CD4-positive, alpha-beta T cell treated with Interleukin-10 for 1 hour (primary cell): ENCODE results near the gene TRPC3.
A peak's percentile ranks its signal among the peaks of the same experiment; 100 is the strongest.

ENCODE experiments used
- DNase-seq: peaks from one replicate; pipeline ENCODE4 v3.0.0-alpha.2; 2020

The TRPC3 gene

DNA sequence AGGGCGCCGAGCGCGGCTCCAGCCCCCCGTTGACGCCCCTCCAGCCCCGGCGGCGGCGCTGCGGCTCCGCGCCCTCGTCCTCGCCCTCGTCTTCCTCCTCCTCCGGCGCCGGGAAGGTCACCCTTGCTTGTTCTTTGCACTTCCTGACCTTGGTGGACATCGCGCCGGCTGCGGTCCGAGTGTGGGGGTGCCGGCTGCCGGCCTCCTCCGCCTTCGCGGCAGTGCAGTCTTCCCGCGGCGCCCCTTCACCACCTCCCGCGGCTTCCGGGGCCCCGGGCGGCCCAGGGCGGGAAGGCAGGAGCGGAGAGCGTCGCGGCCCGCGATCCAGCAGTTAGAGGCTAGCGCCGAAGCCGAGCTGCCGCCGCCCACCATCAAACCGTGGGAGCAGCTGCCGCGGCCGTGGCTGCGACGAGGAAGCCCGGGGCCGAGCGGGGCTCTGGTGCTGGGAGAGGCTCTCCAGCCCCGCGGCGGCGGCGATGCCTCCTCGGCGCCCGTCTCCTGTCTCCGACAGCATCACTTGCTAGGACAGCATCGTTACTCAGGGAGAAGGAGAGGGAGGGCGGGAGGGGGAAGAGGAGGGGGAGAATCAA lies at the start of gene TRPC3:
TSS of gene TRPC3 (minus strand) at position 540 of the 590 bp plus-strand sequence. CDS start at position 160, 380 bp downstream.
- DNase-seq, result peak; percentile 17

- no peak for DNase-seq
These were observed 49.0 kb upstream of the TRPC3 start for GRCh38 chr4:122000849-122001248.

- peak; percentile 2 for DNase-seq
These were observed 46.2 kb upstream of the TRPC3 start for GRCh38 chr4:121998024-121998423.

GRCh38 chr4:121995790-121996537 lies 44.1 kb upstream of the TRPC3 start:
- no peak for DNase-seq

DNA sequence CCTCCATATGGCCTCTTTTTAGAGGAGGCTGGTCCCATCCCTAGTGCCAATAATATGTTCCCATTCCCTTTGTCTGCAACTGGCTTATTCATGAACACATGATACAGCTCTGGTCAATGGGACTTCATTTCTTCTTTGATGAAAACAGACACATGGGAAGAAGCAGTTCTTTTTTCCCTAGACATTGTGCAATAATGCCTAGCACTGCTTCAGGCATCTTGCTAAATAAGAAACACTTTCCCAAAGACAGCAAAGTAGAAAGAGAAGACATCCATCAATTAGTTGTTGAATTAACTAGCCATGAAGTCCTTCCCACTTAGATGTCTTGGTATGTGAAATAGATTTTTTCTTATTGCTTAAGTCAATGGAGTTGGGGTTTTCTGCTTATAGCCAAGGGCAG lies 40.1 kb upstream of the TRPC3 start:
- no peak for DNase-seq

DNA sequence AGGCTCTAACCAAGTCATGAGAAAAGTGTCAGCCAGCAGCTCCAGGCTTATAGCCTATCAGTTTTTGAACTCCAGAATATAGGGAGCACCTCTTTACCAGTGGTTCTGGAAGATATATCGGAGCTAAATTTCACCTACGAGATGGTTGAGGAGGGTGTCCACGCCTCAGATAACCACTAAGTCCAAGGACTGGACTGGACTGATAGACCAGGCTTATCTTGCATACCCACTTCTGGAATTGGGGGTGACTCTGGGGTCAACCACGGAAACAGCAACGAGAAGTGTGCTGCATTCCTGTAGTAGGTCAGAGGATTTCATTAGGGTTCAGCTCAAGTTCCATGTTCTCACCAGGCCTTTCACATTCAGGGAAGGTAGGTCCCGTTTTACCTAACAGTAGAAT lies 38.6 kb upstream of the TRPC3 start:
- DNase-seq, result no peak

- DNase-seq, result no peak
These were observed 37.9 kb upstream of the TRPC3 start for GRCh38 chr4:121989715-121990114.

DNA sequence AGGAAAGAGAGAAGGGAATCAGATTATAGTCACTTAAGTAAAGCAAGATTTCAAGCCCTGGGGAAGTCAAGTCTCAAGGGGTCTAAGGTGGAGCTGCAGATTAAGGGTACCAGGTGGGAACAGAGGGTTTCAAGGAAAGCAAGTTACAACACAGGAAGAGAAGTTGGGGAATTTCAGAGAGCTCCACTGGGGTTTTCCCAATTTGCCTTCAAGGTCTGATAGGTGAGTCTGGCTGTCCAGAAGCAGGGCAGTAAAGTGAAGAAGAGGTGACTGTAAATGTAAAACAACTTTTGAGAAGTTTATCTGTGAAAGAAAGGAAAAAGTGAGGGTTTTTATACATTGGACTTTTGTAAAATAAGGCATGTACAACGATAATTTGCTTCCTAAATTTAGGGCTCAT lies 37.1 kb upstream of the TRPC3 start:
- DNase-seq, result no peak

- DNase-seq, result no peak
These were observed 28.8 kb upstream of the TRPC3 start for GRCh38 chr4:121980643-121981042.

- peak; percentile 3 for DNase-seq
These were observed 26.3 kb upstream of the TRPC3 start for GRCh38 chr4:121978172-121978516.

DNA sequence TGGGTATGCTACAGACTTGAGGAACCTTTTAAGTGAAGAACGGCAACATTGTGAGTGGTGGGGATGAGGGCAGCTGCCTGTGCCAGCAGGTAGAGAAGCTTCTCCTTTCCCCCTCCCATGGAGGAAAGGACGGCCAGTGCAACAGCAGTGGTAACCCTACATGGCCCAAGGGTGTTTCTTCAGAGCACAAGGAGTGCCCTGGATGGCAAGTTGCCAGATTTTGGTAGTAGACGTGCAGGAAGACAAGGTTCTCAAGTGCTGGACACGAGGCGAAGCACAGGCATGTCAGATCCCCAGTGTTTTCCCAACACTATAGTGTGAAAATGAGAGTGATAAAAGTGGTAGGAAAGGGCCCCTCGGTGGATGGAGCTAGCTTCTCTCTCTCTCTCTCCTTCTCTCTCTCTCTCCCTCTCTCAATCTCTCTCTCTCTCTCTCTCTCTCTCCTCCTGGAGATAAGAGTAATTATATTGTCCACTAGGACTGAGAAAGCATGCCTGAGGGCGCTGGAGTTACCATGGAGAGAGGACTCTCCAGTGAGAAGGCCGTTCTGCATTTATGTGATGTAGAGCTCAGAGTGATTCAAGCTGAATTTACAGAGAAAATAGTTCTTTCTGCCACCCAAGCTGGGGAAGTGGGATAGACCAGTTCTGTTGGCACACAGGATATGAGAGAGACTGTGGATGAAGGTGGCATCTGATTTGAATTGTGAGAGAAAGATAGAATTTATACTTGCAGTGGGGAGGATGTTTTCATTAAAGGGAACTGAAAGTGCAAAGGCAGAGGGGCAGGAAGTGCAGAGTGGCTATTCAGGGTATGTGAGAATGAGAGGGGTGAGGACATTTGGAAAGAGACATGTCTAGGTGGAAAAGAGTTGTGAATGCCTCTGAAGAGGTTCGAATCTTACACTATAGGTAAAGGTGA lies 25.7 kb upstream of the TRPC3 start:
- peak; percentile 33 for DNase-seq

GRCh38 chr4:121975784-121976183 lies 23.9 kb upstream of the TRPC3 start:
- DNase-seq, result no peak

DNA sequence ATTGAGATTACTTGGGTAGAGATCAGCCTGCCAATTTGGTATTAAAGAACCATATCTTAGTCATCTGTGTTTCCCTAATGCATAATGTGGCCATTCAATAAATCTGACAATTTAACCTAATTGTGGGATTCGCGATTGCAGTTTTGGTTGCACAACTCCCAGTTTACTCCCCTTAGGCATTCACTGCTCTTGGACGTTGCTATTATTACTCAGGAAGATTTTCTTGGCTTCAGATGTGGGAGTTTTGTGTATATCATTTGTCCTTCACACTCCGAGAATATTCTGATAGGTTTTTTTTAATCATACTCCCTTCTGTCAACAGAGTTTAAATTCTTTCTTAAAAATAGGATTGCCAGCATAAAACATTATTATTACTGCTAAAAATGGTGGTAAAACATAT lies 22.0 kb upstream of the TRPC3 start:
- DNase-seq, result no peak

DNA sequence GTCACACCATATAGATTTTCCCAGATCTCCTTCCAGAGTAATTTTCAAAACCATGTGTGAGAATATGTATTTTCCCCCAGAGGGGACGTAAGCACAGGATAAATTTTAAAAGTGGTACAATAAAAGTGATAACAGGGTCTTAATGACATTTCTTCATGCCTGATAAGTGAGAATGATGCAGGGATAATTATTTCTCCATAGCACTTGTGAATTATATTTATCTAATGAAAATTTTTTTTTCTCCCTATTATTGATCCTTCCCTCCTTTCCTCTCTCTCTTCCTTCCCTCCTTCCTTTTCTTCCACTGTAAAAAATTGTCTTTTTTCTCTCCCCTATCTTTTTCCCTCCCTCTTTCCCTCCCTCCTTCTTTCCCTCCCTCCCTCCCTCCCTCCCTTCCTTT lies 17.0 kb upstream of the TRPC3 start:
- no peak for DNase-seq

DNA sequence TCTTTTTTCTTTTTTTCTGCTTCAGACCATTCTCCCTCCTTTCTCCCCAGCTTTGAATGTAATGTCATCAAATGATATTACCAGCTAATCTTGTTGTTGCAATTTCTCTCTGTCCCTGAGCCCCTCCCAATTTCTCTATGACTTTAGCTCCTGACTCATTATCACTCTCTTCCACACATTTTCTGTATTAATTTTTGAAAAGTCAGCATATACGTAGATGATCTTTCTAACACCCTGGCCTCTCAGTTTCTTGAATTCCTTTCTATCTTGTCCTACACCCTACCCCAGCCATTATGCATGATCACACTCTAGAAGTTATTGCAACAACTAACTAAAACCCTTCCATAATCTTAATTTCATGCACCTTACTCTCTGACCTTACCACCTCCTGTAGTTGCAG lies 13.1 kb upstream of the TRPC3 start:
- no peak for DNase-seq

DNA sequence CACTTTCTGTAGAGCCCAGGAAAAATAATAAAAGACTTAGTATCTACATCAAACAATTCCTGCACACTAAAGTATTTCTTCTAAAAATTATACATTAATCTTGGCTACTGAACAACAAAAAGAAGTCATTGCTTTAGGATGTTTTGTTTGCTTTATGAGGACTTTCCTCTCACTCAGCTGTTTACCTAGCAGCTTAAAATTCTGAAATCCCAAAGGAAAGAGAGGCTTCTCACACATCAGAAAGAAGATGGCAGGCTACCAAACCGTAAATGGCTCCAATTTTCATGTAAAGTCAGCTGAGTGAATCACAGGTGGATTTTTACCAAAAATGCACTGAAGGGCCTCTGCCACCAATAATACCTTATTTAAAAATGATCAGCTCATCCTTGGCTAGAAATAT lies 9.0 kb upstream of the TRPC3 start:
- no peak for DNase-seq

DNA sequence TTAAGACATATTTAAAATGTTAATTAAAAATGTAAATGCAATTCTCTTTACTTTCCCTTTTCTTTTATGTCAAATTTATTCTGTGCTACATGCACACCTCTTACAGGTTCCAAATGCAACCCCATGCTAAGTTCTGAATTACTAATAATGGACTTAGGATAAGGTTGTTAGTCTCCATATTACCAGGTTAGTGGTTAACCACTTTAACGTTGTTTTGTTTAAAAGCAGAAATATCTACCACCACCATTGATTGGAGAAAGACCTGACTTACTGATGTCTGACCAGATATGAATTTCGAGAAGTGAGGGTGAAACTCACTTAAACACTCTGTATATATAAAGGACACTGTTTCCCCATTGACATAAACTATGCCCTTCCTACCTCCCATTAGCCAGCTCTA lies 6.9 kb upstream of the TRPC3 start:
- DNase-seq, result no peak

GRCh38 chr4:121957266-121957665 lies 5.4 kb upstream of the TRPC3 start:
- no peak for DNase-seq

- DNase-seq, result peak; percentile 14
These were observed 2.0 kb upstream of the TRPC3 start for GRCh38 chr4:121953860-121954259.

GRCh38 chr4:121952290-121952689 lies 430 bp upstream of the TRPC3 start:
- no peak for DNase-seq

GRCh38 chr4:121950680-121951520 lies 960 bp downstream of the TRPC3 start:
- peak; percentile 17 for DNase-seq

- DNase-seq, result peak; percentile 84
These were observed 1.6 kb downstream of the TRPC3 start for GRCh38 chr4:121950212-121950679.

- DNase-seq, result no peak
These were observed 5.2 kb downstream of the TRPC3 start for GRCh38 chr4:121946644-121947043.
